Dermis blood vessel endothelial cell (primary cell): ENCODE measurements around the gene FLII. TPM values are rescaled to one million over a fixed set of nuclear protein-coding genes. Genes with fewer than 3 reads are reported as not detected.
A peak's percentile ranks its signal among the peaks of the same experiment; 100 is the strongest.
"Not testable (repeated sequence)": the region's sequence is repeated elsewhere in the genome, so short reads cannot be mapped to it uniquely, and the experiment has no call there.

Experiments used
- DNase-seq: peaks from one replicate; pipeline ENCODE4 v3.0.0; 2010
- total RNA-seq: library from RNA; depleted of rRNA; stranded (reverse); fragments of >200 nt; gene quantifications from 2 replicates; pipeline ENCODE4 v1.2.3, GENCODE V29; 2014

Gene FLII
- total RNA-seq: 409 and 588 TPM in 2 replicates

DNA sequence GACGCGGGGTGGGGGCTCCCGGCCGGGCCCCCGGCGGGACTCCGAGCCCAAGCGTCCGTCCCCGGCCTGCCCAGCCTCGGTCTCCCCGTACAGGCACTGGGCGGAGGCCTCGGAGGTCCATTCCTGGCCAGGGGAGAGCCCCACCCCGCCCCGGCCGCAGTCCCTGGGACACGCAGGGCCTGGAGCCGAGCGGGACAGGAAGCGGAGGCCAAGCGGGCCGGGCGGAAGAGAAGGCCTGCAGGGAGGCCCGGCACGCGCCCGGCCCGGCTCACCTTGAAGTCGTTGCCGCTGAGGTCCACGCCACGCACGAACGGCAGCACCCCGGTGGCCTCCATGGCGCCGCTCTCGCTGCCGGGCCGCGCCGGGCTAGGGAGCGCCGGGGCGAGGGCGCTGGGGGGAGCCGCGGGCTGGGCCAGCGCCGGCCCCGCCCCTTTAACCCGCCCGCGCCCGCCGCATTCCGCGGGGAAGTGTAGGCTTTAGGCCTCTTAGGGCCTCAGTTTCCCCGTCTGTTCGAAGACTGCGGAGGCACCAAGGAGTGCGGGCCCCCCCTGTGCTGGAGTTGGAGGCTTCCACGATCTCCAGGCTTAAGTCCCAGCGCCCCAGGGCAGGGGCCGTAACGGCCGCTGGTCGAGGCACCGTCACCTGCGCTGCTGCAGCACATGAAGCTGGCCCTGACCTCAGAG lies at the start of gene FLII:
Gene FLII (minus strand): TSS at position 383 of the 683 bp plus-strand sequence. CDS start 48 bp downstream, at position 335.
- DNase-seq: no peak

DNA sequence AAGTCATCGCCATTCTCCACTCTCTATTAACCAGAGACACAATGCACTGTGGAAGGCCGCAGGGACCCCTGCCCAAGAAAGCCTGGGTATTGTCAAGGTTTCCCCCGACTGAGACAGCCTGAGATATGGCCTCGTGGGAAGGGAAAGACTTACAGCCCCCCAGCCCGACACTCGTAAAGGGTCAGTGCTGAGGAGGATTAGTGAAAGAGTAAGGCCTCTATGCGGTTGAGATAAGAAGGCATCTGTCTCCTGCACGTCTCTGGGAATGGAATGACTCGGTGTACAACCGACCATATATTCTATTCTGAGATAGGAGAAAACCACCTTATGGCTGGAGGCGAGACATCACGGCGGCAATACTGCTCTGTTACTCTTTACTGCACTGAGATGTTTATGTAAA lies 44.7 kb upstream of the FLII start:
- not testable (repeated sequence) for DNase-seq

DNA sequence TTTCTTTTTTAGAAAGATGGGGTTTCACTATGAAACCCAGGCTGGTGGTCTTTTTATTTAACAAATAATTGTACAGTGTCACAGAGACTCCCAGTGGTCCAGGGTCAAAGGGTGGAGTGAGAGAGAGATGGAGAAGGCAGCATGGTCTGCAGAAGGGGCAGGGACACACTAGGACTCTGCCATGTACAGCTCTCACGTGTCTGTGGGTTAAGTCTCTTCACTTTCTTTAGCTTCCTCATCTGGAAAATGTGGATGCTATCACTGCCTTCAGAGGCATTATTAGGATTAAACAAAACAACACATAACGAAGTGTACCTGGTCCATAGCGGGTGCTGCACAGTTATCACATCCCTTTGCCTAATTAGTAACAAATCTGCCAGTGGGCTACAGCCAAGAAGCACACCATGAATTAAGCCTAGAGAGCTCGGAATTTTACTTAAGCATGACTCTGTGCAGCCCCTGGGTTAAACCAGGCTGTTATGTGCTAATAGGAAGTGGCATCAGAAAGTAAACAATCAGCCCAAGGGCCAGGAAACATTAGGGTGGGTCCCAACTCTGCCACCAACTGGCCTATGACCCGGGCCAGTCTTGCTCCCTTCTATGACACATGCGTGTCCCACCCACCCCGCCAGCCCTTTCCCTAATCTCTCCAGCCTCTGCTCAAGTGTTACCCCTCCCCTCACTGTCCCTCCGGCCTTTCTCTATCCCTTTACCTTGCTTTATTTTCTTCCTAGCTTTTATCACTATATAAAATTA lies 42.4 kb upstream of the FLII start:
- peak; percentile 55 for DNase-seq

DNA sequence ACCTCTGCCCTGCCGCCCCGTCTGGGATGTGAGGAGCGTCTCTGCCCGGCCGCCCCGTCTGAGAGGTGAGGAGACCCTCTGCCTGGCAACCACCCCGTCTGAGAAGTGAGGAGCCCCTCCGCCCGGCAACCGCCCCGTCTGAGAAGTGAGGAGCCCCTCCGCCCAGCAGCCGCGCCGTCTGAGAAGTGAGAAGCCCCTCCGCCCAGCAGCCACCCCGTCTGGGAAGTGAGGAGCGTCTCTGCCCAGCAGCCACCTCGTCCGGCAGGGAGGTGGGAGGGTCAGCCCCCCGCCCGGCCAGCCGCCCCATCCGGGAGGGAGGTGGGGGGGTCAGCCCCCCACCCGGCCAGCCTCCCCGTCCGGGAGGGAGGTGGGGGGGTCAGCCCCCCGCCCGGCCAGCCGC lies 39.5 kb upstream of the FLII start:
- not testable (repeated sequence) for DNase-seq

DNA sequence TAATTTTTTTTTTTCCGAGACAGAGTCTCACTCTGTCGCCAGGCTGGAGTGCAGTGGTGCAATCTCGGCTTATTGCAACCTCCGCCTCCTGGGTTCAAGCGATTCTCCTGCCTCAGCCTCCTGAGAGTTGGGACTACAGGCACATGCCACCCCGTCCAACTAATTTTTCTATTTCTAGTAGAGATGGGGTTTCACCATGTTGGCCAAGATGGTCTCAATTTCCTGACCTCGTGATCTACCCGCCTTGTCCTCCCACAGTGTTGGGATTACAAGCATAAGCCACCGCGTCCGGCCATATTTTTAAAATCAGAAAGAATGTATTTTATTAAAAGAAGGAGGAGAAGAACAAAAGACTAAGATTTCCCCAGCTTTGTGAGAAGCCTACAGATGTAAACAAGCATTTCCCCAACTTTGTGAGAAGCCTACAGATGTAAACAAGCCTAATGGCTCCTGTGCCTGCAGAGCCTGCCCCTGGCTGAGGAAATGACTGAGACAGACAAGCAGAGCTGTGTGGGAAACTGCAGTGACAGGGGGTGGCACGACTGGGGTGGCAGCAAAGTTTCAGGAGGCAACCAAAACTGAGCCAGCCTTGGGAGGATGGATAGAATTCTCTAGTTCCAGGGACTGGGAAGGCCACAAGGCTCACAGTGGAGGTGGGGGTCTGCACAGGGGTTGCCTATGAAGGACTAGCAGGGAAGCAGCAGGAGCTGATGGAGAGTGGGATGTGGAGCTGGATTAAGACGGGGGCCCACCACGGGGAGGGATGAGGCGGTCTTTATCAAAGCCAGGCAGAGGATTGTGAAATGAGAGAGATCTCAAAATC lies 33.4 kb upstream of the FLII start:
- no peak for DNase-seq

DNA sequence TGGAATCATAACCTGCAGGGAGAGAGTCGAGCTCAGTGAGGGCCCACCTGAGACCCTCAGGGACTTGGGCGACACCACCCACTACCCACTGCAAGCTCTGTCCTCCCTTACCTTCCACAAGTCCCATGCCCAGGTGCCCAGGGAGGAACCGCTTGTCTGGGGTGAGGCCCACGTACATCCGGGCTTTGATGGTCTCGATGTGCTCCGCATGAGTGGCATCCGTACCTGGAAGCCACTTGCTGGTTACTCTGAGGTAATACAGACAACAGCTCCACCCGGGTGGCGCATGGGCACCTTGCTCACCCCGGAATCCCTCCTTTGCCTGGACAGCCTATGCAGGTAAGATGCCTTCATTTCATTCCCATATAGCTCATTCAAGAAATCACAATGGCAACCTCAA lies 26.8 kb upstream of the FLII start:
- DNase-seq: no peak

DNA sequence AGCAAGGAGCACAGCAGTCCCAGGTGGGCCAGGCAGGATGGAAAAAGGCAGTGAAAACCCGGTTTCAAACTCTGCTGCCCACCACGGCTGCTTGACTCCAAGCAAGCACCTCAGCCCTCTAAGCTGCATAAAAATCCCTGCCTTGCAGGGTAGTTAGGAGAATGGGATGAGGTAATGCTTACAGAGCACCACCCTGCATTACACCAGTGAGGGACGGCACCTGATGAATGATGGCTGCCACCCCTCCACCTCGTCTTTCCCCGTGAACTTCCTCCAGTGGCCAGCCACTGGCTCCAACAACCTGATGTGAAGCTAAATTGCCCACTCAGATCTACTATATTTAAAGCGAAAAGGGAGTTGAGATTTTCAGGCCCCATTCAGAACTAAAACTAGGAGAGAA lies 23.2 kb upstream of the FLII start:
- DNase-seq: no peak

DNA sequence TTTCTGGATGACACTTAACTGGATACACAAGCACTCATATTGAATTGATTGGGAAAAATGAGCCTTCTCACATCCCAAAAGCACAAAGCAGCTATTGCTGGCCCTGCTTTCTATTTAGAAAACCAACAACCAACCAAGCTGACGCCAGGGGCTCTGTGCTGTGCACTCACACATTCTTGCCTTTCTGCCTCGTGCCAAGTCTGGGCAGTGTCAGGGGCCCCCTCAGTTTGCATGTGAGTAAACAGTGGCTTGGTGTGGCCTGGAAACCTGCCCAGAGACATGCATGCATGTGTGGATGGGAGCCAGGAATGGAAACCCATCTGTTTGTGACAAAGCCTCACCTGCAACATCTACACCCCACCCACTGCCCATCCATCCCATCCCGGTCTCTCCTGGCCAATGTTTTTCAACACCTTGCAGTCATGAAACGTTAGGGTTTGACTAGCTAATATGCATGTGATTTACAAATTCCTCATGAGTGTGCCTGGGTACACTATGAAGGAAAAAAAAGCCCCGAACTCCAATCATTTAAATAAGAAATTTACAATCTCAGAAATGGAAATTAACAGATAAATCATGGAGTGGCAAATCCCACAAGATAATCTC lies 22.3 kb upstream of the FLII start:
- DNase-seq: no peak

DNA sequence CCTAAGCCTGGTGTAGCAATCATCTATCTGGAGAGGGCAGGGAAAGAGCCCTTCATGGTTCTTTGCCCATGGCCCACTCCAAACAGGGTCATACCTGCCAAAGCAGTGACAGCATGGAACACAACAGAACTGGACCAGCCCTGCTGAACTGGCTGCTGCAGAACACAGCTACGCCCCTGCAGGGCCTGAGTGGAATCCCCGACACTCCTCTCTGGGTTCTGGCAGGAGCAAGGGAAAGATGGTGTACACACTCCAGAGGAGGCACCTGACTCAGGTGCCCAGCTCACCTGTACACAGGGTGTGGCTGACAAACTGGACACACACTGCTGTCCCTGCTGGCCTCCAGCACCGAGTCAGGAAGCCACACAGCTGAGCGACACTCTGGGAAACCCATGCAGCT lies 21.7 kb upstream of the FLII start:
- no peak for DNase-seq

DNA sequence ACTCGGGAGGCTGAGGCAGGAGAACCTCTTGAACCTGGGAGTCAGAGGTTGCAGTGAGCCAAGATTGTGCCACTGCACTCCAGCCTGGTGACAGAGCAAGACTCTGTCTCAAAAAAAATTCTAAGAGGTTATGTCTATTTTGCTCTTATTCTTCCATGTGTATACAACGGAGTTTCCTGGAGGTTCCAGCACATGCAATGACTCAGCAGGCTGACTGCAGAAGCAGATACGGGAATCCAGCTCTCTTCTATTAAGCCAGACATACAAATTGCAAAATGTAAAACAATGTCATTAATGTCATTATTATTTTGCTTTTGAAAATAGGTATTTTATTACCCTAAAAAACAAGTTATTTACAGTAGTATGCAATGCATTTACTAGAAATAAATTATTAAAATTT lies 20.3 kb upstream of the FLII start:
- peak; percentile 32 for DNase-seq

DNA sequence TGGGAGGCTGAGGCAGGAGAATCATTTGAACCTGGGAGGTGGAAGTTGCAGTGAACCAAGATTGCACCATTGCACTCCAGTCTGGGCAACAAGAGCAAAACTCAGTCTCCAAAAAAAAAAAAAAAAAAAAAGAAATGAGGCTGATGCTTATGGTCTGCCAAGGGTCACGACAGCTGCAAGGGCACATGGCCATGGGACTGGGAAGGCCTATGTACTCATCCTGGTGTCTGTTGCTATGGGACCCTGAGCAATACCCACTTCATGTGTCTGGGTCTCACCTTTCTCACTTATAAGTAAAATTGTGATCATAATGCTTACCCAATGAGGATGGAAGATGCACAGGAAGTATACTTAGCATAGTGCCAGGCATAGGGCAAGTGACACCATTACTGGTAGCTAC lies 18.5 kb upstream of the FLII start:
- no peak for DNase-seq

DNA sequence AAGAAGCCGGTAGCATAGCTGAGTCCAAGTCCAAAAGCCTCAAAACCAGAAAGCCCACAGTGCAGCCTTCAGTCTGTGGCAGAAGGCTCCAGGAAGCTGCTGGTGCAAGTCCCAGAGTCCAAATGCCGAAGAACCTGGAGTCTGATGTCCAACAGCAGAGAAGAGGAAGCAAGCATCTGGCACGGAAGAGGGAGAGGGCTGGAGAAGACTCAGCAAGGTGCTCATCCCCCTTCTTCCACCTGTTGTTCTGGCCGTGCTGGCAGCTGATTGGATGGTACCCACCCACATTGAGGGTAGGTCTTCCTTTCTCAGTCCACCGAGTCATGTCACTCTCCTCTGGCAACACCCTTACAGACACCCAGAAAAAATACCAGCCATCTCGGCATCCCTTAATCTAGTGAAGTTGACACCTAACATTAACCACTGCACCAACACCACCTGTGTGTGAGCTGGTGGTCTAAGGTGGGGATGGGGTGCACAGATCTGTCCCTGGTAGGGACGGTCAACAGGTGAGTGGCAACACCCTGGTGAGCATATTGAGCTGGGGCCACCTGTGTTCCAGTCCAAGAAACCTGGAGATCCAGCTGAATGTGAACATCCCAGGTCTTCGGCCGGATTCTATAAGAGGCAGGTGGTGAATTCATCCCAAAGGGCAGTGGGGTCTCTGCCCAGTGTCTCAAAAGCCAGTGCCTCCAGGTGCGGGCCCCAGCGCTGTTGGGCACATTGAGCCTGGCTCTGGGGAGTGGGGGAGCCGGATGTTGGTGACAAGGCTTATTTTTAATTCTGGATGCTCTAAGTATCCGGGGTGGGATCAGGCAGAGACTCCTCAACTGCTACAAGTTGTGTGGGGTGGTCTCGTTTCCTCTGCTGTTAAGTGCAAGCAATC lies 11.8 kb upstream of the FLII start:
- DNase-seq: no peak

DNA sequence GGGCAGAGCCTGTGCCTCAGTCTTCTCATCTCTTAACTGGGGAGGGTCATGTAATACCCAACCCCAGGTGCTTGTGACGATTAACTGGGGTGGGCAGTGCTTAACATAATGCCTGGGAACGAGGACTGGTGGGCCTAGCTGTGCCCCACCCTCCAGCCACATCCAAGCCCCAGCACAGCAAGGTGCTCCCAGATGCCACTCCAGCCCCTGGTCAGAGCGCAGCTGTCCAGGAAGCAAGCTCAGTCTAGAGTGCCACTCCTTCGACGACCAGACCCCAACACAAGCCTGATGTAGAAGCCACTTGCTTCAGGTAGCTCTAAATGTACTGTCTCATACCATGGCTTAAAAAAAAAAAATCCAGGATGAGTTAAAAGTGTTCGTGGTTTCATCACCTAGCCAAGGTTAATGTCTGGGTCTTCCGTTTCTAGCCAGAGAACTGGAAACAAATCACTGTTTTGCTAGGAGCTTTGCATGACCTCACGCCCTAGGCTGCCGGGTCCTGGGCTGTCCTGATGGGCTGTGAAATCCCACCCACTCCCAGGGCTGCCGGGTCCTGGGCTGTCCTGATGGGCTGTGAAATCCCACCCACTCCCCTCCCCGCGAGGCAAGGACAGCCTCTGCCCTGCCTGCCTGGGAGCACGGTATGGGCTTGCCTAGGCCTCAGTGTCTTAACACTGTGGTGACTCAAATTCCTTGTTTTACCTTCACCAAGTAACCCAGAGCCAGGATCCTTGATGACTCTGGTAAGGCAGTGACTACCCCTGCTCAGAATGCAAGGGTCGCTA lies 9.6 kb upstream of the FLII start:
- no peak for DNase-seq

DNA sequence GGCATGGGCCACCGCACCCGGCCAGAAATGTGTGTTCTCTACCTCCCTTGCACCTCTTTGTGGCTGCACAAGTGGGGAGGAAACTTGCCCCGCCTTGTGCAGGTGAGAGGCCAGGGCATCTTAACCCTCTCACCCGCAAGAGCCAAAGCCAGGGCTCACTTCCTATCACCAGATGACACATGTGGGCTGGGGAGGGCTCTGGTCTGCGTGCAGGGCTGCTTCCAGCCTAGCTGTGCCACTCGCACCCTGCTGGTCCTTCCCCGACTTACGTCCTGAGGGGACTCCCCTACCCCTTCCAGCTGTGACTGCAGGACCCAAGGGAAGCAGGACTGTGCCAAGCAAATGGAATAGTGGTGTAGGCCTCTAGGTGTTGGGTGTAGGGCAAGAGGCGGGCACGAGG lies 8.8 kb upstream of the FLII start:
- no peak for DNase-seq

DNA sequence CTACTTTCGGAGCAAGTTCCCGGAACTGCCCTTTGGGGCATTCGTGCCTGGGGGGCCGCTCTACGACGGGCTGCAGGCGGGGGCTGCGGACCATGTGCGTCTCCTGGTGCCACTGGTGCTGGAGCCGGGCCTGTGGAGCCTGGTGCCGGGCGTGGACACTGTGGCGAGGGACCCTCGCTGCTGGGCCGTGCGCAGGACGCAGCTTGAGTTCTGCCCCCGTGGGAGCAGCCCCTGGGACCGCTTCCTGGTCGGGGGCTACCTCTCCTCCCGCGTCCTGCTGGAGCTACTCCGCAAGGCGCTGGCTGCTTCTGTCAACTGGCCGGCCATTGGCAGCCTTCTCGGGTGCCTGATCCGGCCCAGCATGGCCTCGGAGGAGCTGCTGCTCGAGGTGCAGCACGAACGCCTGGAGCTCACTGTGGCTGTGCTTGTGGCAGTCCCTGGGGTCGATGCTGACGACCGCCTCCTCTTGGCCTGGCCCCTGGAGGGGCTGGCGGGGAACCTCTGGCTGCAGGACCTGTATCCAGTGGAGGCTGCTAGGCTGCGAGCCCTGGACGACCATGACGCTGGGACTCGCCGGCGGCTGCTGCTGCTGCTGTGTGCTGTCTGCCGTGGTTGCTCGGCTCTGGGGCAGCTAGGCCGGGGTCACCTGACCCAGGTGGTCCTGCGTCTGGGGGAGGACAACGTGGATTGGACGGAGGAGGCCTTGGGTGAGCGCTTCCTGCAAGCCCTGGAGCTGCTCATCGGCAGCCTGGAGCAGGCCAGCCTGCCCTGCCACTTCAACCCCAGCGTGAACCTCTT lies 5.5 kb upstream of the FLII start:
- DNase-seq: no peak

DNA sequence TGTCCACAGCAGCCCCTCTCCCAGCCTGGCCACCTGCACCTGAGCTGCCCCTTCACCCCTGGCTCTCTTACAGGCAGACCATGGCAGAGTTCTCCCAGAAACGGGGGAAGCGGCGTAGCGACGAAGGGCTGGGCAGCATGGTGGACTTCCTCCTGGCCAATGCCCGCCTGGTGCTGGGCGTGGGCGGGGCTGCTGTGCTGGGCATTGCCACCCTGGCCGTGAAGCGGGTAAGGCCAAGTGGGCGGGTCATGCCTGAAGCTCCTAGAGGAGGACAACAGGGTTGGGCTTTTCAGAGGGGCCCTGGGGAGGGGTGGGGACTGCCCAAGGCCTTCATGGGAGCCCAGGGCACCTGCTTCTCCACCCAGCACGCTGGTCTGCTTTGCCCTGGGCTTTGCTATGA lies 4.1 kb upstream of the FLII start:
- no peak for DNase-seq

DNA sequence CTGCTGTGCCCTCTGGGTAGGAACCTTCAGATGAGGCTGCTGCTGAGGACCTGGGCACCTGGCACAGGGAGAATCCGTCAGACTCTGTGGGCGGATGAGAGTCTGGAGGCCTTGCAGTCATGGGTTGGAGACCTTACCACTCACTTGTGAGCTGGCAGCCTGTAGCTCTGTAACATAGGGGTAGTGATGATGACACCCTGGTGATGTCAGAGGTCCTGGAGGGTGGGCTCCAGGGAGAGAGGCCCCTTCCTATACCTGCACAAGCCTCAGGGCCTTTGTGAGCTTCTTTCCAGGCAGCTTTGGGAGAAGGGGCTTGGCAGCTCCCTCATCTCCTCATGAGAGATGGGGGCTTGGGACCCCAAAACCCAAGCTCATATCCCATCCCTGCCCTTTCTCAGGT lies 3.6 kb upstream of the FLII start:
- no peak for DNase-seq

DNA sequence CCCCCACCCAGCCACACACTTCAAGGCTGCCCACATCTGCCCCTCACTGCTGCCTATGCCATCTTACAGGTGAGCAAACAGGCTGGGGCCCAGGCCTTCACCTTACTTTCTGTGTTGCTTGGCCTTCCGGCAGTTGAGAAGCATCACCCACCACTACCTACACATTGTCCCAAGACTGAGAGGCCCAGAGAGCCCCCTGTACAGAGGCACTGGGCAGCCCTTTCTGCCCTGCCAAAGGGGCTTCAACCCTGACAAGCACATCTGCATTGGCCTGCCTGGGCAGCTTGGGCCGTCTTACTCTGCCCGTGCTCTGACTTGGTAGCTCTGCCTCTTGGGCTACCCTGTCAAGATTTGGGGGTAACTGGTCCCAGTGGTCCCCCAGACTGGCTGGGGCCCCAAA lies 3.1 kb upstream of the FLII start:
- no peak for DNase-seq

DNA sequence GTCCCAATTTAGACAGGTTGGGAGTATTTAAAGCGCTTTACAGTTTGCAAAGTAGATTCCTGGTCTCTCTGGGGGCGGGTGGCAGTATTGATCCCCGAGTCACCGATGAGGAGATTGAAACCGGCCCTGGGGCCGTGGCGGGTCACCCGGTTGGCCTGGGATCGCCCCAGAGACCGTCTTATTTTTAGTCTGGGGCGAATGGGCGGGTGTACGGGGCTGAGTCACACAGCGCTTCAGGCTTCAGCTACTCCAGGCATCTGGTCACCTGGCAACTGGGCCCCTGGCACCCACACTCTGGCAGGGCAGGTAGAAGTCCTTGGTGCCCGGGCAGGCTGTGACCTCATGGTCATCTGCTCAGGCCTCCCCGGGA lies 2.6 kb upstream of the FLII start:
- DNase-seq: peak; percentile 56
